ENCODE data around the gene RAB39A.

The RAB39A gene

GRCh38 chr11:108009497-108010370, 81.5 kb downstream of the RAB39A start:
- Histone ChIP-seq H3K27ac (peak overlapping the region; percentile 93), H3K4me2 (peak overlapping the region; percentile 82), H2AFZ (ENCODE audit: low read depth) (peak overlapping the region; percentile 72), H3K4me1 (ENCODE audit: low read depth, poor library complexity, severe bottlenecking) (peaks cover 14% of the 10 kb centered on the region), H3K36me3 (ENCODE audit: insufficient read depth) (no peaks in the 10 kb centered on the region), H3K27me3 (ENCODE audit: insufficient read depth, low read depth) (no peaks in the 10 kb centered on the region), H3K9ac (peak overlapping the region; percentile 100), H3K4me3 (IDR thresholded peaks at IDR 0.05; ENCODE audit: insufficient read depth, low read depth, low read length) (no peak overlapping the region), H4K20me1 (ENCODE audit: insufficient read depth) (no peaks in the 10 kb centered on the region), H3K79me2 (ENCODE audit: insufficient read depth, low read depth) (peaks cover 57% of the 10 kb centered on the region; the same call in 1 of the 2 replicates)
- TF ChIP-seq CTCF (conservative IDR thresholded peaks at IDR 0.05; ENCODE audit: low read depth, low read length) = no peak

- TF ChIP-seq CTCF (conservative IDR thresholded peaks at IDR 0.05; ENCODE audit: low read depth, low read length) = no peak
- Histone ChIP-seq H3K4me1 (ENCODE audit: low read depth, poor library complexity, severe bottlenecking) (peaks cover 14% of the 10 kb centered on the region), H3K27me3 (ENCODE audit: insufficient read depth, low read depth) (no peaks in the 10 kb centered on the region), H2AFZ (ENCODE audit: low read depth) (no peak overlapping the region), H3K79me2 (ENCODE audit: insufficient read depth, low read depth) (peaks cover 74% of the 10 kb centered on the region; the same call in 1 of the 2 replicates), H3K9ac (no peak overlapping the region), H3K4me3 (IDR thresholded peaks at IDR 0.05; ENCODE audit: insufficient read depth, low read depth, low read length) (no peak overlapping the region), H4K20me1 (ENCODE audit: insufficient read depth) (no peaks in the 10 kb centered on the region), H3K4me2 (no peak overlapping the region), H3K27ac (no peak overlapping the region), H3K36me3 (ENCODE audit: insufficient read depth) (no peaks in the 10 kb centered on the region)
Observed at GRCh38 chr11:108012139-108012725, 84.0 kb downstream of the RAB39A start.

All from KMS-11 (cell line).